ENCODE data around the gene NRIP2. TPM values are rescaled to one million over a fixed set of nuclear protein-coding genes. Genes with fewer than 3 reads are reported as not detected.

Gene NRIP2
- total RNA-seq, 1 experiment from 2014 or later, result not detected

GRCh38 chr12:2845280-2845679 lies 10.4 kb upstream of the NRIP2 start:
- DNase-seq (ENCODE audit: low spot score), result no peak

- DNase-seq (ENCODE audit: low spot score), result no peak
Observed at GRCh38 chr12:2844786-2845185, 10.0 kb upstream of the NRIP2 start.

DNA sequence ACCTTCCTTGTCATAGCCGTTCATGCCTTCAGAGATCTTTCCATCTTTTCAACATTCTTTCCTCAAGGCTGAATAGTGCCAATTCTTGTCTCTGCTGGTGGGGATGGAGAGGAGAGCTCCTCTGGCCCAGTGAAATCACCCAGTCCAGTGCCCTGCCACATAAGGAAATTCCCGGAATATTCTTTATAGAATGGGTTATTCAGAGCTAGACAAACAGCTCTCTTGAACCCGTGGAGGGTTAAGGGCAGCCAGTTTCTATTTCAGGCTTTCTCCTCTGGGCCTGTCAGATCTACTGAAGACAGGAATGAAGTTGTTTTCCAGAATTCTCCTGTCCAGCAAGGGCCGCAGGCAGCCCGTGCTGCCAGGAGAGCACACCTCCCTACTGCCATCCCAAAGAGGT lies 8.1 kb upstream of the NRIP2 start:
- DNase-seq (ENCODE audit: low spot score), result no peak

DNA sequence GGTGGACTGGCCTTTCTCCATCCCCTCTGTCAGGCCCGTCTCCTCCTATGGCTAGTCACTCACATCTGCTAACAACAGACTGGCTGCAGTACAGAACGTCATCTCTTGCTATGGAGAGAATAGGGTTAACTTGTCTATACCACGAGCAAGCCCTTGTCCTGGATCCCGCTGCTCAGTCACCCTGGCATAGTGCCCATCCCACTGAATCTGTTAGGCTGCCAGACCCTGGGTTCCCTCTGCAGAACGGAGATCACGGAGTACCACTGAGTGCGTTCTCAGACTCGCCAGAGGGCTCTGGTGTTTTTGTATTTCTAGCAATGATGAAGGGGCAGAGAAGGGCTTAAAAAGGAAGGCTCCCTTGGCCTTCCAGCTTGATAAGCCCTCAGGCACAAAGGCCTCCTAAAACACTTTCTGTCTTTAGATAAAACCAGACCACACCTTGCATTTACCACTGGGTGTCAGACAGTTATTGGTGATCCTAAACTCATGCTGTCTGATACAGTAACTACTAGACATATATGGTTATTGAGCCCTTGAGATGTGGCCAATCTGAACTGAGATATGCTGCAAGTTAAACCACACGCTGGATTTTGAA lies 6.3 kb upstream of the NRIP2 start:
- DNase-seq (ENCODE audit: low spot score), result no peak

DNA sequence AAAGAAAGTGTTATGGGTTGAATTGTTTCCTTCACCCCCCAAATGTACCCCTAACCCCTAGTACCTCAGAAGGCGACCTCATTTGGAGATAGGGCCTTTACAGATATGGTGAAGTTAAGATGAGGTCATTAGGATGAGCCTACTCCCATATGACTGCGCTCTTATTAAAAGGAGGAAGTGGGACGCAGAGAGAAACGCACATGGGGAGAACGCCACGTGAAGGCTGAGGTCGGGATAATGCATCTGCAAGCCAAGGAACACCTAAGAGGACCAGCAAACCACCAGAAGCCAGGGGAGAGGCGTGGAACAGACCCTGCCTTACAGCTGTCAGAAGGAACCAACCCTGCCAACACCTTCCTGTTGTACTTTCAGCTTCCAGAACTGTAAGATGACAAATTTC lies 1.7 kb upstream of the NRIP2 start:
- no peak for DNase-seq (ENCODE audit: low spot score)

- DNase-seq (ENCODE audit: low spot score), result no peak
Observed at GRCh38 chr12:2835691-2836403, 1.0 kb upstream of the NRIP2 start.

- no peak for DNase-seq (ENCODE audit: low spot score)
Observed at GRCh38 chr12:2833810-2834209, 1.0 kb downstream of the NRIP2 start.

DNA sequence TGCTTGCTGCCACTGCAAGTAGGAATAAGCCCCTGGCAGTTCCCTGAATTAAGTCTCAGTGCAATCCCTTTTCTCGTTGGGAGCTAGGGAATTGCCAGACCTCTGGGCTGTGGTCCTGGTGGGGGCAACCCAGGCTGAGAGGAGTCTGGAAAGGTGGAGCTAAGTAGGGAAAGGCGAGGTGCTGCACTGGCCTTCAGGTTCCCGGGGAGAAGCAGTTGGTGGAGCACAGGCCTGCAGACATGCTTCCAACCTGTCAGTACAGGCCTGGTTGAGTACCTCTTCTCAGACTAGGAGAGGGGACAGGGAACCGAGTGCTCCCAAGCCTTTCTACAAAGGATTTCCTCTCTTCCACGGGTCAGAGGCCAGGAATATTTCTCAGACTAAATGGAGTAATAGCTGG lies 1.5 kb downstream of the NRIP2 start:
- DNase-seq (ENCODE audit: low spot score), result no peak

- no peak for DNase-seq (ENCODE audit: low spot score)
Observed at GRCh38 chr12:2832550-2833127, 2.2 kb downstream of the NRIP2 start.

- no peak for DNase-seq (ENCODE audit: low spot score)
Observed at GRCh38 chr12:2829275-2829674, 5.6 kb downstream of the NRIP2 start.

DNA sequence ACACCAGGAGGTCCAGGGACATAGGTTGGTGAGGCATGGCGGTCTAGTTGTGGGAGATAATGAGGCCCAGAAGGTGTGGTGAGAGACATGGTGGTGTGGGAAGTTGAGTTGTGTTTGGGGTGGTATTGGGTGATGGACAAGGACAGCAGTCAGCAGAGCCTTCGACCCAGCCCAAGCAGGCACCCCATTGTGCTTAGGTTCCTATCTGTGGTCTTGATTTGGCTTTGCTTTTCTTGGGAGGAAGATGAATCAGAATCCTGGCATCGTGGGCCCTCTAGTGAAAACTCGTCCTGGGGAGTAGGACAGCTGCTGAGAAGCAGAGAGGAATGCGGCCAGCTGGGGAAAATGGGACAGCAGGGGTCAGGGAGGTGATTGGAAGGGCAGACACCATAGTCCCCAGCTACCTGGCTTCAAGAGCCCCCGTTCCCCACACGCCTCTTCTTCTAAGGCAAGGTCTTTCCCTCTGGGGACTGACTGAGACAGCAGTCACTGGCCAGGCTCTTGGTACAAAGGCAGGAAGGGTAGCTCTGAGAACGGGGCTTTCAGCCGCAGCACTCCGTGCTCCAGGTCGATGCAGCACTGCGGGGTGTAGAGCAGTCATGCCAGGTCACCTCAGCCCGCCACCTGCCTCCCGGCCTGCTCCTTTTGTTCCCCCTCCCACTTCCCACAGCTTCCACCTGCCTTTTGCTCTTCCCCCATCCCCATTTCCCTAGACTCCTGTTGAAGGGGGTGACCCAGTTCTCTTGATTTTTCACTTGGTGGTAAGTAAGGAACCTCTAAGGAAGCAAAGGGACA lies 7.9 kb downstream of the NRIP2 start:
- DNase-seq (ENCODE audit: low spot score), result no peak

GRCh38 chr12:2826036-2826435 lies 8.8 kb downstream of the NRIP2 start:
- DNase-seq (ENCODE audit: low spot score), result no peak

DNA sequence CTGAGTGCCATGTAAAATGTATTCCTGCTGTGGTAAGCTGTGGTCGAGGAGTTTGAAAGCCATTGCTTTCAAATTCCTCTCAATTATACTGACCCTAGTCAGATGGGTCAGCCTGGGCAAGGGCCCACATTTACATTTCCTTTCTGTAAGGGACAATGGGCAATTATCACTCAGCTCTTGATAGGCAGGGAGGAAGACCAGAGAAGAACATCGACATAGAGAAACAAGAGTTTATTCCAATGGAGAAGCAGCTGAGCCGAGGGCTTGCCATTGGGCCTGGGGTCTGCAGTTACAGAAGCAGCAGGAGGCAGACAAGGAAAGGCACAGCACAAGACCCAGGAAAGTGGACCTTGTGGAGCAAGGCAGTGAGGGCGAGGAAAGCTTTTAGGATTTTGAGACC lies 9.7 kb downstream of the NRIP2 start:
- no peak for DNase-seq (ENCODE audit: low spot score)

DNA sequence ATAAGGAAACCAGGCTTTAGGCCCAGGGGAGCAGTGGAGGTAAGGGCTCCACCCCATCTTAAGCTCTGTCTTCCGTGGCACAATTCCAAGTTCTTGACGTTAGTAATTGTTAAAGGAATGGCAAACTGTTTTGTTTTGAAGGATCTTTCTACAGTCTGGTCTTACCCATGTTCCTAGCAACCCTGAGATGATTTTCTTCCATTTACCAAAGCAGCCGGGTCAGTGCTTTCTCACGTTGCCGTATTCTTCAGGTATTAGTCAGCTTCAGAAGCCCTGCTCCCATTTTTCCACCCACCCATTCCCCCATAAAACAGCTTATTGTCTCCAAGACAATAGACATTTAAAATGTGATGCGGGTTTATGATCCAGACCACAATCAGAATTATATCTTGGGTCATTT lies 10.3 kb downstream of the NRIP2 start:
- DNase-seq (ENCODE audit: low spot score), result no peak

DNA sequence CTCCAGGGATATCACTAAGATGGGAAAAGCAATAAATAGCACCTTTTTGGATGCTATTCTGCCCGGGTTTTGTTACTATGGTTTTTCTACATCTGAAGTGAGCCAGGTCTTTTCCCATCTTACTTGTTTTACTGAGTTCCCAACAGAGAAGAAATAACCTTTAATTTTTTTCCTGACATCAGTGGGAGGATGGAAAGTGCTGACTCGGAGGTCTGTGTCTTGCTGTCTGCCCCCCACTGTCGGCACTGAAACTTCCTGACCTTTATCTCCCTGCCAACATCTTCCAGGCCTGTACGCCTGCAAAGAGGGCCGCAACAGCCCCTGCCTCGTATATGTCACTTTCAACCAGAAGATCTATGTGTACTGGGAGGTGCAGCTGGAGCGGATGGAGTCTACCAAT lies 11.4 kb downstream of the NRIP2 start:
- DNase-seq (ENCODE audit: low spot score), result no peak

GRCh38 chr12:2820432-2820831 lies 14.4 kb downstream of the NRIP2 start:
- DNase-seq (ENCODE audit: low spot score), result no peak

- no peak for DNase-seq (ENCODE audit: low spot score)
Observed at GRCh38 chr12:2819810-2820209, 15.0 kb downstream of the NRIP2 start.

GRCh38 chr12:2813214-2814185 lies 21.3 kb downstream of the NRIP2 start:
- peak; percentile 66 for DNase-seq (ENCODE audit: low spot score)

- DNase-seq (ENCODE audit: low spot score), result peak; percentile 97
Observed at GRCh38 chr12:2812290-2813213, 22.3 kb downstream of the NRIP2 start, which contains the start of gene ITFG2. Gene ITFG2 (plus strand): TSS chr12:2812668. CDS start chr12:2812761, 93 bp downstream.

DNA sequence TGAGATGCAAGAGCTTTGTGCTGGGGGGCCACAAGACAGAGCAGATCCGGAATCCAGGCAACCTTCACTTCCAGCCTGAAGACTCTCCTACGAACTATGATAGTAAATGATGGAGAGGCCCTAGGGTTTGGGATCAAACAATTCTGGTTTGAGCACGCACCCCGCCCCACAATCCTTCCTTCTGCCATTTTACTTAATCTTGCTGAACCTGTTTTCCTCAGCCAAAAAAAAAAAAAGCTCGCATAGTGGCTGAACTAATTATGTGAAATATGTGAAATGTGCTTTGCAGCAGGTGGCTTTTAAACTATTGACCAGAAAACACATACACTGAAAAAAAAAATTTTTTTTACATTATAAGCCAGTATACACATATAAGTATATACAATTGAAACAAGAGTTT lies 23.0 kb downstream of the NRIP2 start:
- no peak for DNase-seq (ENCODE audit: low spot score)

All from HT-29 (cell line).